Superior temporal gyrus (tissue), 1 donor: ENCODE results near the gene VWA3B.
A peak's percentile ranks its signal among the peaks of the same experiment; 100 is the strongest.

Experiments used
- DNase-seq: peaks from one replicate; pipeline ENCODE4 v3.0.0-alpha.2; 2016; ENCODE audit errors: extremely low spot score

VWA3B gene

DNA sequence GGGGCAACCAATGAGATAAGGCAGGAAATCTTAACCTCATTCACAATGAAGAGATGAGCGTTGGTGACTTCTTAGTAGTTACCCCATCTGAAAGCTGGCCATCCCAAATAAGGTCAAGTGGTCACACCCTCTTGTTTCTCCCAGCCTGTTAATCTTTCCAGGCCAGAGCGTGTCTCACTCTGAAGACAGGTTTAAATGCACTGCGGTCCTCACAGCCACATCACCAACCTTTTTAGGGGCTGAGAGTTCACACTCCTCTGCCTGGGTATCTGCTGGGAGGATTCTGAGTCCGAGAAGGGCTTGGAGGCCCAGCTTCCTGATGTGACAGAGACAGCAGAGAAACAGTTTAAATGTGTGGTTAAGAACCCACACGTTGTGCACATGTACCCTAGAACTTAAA, 246.0 kb downstream of the VWA3B start:
- no peak for DNase-seq

DNA sequence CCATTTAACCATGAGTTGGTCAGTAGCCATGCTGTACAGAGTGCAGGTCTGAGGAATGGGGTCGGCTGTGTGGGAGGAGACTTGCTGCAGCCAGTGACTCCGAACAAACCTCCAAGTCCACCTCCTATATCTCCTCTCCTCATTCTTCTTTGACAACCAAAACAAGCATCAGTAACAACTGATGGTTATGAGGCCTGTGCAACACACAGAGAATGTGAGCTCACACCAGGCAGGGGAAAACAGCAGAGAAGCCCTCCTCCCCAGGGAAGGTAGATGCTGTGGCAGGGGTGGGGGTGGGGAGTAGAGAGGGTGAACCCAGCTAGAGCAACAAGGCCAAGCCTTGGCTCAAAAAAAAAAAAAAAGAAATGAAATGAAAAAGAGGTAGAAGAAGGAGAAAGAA, 247.0 kb downstream of the VWA3B start:
- DNase-seq = no peak

DNA sequence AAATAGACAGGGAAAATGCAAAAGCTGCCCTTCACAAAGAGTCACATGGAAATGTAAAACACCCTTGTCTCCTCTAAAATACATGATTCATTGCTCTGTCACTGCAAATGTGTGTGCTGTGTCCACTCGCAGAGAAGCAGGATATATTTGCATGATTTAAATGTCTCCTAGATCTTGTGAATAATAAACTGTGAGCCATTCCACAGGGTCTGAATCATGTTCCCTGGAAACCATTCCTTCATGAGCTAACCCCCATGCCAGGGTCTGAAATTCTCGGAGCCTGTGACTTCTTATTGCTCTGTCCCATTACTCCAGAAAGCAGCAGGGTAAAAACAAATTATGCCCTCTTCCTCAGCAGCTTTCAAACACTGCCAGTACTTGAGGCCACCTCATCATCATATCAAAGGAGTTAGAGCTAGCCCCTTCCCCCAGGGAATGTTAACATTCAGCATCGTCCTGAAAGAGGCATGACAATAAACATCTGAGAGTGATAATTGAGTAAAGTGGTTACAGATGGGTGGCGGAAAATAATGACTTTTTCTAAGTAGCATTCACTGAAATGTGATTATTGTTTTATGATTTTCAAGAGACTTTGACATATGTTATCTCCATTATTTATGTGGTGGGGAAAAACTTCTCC, 247.6 kb downstream of the VWA3B start:
- peak; percentile 35 for DNase-seq

DNA sequence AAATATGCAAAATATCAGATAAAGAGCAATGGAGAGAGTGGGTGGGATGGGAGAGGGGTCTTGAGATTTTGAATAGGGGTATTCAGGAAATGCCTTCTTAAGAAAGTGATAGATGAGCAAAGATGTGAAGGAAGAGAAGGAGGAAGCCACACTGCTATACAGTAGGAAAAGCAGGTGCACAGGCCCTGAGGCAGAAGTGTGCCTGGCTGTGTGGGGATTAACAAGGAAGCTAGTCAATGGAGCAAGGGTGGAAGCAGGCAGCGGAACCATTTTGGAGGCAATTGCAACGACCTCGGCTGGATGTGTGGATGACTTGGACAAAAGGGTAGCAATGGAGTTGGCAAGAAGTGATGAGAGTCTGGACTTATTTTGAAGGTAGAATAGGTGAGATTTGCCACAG, 248.3 kb downstream of the VWA3B start:
- no peak for DNase-seq

DNA sequence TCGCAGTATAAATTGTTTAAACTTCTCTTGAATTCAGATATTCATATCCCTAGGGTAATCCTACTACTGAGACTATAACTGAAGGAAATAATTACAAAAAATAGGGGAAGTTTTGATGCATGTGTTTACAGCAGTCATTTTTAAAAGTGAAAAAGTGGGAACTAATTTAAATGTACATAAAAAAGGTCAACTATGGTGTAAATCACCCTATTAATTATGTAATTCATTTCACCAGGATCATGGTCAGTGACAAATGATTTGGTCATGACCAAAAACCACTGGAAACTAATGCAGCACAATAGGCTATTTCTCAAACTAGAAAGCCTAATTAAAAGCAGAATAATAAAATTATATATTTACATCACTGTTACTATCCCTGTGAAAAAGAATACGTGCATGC, 254.3 kb downstream of the VWA3B start:
- DNase-seq = no peak

DNA sequence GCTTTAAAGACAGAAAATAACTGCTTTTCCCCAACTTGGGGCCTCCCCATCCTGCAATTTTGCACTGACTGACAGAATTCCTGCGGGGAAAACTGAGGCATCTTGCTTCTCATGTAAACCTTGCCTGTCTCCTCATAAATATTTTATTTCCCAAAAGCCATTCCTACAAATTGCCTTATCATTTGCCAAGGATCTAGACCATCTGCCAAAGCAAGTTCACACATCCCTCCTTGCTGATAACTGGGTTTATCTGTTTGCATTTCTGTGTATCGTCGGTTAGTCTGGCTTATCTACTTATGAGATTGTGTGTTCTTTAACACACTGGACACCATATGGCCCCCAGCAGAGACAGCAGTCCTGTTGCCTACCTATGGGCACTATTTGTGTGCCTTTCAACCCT, 256.3 kb downstream of the VWA3B start:
- DNase-seq = no peak

DNA sequence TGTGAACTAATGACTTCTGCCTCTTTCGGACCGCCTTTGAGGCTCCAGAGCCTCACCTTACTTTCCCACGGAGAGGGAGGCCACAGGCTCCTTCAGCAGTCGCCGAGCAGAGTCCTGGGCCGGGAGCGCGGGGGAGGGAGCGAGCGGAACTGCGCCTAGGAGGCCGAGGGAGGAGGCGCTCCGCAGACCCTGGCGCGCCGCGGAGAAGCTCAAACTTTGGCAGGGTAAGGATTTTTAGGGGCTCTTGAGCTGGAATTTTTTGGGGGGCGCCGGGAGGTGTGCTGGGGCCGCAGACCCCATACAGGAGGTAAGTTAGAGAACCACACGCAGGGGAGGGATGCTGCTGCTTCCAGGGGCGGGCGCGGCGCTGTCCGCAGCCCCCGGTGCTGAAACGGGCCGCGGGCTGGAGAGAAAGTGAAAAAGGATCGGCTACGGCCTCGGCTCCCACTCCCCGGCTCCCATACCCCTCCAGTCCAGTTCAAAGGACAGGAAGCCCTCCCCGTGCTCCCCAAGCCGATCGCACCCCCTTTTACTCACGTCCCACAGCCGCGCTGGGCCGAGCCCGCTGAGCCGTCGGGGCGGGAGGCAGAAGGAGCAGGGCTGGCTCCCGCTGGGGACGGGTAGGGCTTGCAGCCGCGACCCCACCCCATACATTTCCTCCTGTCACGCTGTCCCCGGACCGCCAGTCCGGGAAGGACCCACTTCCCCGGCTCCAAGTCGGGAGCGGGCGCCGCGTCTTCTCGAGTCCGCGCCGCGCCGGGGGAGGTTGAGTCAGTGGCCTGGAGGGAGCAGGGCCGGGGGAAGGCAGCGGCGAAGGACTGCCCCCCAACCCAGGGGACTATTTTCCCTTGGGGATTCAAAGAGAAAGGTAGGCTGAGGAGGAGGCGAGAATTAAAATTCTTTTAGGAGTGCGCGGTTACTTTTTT, 259.6 kb downstream of the VWA3B start, which contains the start of gene CNGA3:
Gene CNGA3, plus strand, starts transcription at position 146 of the 926 bp plus-strand sequence. CDS start 23,520 bp downstream, outside the sequence.
- DNase-seq = no peak

DNA sequence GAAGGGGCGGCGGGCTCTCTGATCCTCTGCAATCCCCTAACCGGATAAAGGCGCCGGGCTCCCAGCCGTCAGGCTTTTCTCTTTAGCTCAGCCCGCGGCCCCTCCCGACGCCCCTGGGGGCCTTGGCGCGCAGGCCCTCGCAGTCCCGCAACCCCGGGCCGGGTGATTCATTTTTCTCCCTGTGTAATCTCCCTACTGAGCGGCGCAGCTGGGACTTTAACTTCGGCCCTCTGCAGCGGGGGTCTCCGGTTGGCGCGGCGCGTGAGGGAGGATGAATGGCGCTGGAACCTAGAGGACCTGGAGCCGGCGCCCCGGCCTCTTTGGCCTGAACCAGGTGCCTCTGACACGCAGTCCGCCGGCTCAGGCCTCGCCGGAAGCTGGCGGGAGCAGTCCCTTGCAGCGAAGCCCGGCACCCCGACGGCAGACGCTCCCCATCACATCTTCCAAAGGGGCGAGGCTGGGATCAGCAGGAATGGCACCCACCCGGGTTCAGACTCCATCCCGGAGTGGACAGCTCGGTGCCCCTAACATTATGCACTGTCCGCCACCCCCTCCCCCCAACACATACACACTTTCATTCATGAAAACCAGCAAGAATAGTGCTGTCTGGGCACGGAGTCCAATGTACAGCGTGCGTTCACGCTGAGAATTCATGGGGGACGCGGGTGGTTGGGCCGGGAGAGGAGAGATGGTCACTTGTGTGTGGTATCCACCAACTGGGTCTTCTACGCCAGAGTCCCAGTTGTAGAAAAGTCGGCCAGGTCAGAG, 260.5 kb downstream of the VWA3B start:
- DNase-seq = no peak

DNA sequence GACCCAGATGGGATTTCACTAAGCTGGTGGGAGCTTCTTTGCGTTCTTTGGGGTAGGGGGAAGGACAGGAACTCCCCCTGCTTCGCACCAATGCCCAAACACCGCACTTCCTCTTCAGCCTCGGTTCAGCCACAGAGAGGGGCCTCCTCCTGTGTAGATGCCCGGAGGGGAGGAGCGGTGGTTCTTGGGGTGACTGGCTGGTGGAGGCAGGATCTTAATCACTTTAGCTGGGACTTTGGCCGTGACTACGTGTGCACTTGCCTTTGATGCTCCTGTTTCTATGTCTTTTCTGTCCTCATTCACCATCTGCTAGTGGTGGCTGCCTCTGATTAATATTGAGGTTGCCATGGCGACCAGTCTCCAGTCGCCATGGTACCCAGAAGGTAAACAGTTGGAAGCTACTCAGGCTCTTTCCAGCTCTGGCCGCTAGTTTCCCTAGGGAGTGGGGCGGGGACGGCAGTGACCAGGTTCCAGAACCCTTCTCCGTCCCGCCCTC, 261.1 kb downstream of the VWA3B start:
- peak; percentile 42 for DNase-seq

DNA sequence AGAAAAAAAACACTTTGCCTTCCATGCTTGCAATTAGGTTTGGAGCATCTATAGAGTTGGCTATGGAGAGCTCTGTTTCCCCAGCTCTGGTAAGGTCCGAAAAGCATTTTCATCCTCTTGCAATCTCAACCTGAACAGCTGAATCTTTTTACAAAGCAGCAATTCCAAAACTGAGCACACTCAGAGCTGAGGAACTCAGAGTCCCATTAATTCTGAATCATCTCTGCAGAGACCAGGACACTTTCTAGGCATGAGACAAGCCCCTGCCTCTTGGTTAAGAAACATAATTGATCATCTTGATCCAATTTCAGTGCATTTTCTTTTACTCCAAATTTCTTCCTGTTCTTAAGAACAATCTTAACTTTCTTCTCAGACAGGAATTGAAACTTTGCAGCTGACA, 263.4 kb downstream of the VWA3B start:
- no peak for DNase-seq

DNA sequence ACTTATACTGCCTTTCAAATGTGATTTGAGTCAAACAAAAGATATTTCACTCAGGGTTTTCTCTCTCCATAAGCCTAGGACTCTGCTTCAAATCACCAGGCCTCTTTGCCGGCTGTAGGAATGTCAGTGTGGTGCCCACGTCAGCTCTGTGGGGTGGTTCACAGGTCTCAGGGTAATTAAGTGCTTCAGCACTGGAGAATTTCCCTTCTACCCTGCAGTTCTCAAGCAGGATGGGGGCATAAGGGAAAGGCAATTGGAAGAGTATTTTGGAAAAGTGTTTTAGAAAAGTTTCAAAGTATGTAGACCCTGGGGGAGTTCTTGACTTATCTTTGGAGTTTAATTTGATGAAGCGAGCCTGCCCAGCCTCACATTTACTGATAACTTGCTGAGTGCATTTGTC, 268.9 kb downstream of the VWA3B start:
- no peak for DNase-seq

DNA sequence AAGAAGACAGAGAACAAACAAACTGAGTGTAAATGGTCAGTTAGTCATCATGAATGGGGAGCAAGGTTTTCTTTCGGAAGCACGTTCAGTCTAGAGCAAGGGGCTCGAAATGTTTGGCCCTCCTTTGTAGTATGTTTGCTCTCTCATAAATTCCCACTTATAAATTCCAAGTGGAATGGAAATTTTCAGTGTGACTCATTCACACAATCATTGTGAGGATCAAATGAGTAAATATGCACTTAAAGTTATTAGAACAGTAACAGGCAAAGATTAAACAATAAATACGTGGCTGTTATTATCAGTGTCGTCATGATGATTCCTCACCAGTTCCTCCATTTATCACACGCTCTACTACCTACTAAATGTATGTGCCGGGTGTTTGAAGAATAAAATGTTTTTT, 269.8 kb downstream of the VWA3B start:
- DNase-seq = no peak

DNA sequence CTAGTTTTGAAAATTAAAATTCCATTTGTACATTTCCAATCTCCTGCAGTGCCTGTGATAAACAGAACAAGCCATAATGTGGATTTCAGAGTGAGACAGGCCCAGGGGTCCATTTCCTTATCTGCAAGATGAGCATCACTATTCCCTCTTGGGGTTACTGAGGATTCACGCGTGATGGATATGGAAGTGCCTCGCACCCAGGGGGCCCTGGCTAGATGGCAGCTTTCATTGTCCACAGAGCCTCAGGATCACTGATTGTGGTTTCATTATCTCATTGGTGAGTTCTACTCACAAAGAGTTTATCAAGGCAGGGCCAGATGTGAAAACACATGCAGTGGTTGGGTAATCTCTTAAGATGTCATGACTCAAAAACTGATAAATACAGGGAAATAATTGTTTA, 270.9 kb downstream of the VWA3B start:
- no peak for DNase-seq

DNA sequence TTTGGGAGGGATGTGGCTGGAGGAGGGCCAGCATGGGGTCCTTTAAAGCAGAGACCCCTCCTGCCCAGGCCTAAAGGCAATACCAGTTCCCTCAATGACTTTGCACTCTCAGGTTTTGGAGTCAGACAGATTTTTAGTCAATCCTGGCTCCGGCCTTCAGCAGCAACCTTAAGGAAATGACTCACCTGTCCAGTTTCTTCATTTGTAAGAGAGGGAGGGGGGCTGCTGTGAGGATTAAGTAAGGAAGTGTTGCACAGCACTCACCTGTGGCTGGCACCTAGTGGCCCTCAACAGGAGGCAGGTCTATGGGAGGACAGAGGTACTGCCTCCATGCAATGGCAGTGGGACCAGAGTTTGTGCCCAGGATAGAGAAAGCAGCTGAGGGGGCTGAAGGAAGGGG, 273.0 kb downstream of the VWA3B start:
- DNase-seq = no peak
